MM.1S (cell line): Measurements from ENCODE around the gene FHL3.

ENCODE experiments used
- DNase-seq: peaks from one replicate; pipeline ENCODE4 v3.0.0-alpha.2; 2015
- H2AFZ ChIP-seq: fragments of 300-600 bp; sonication (generic); 2 replicates; pipeline ENCODE4 v1.6.0; 2016; ENCODE audit warnings: antibody characterized with exemption, low read length
- H3F3A ChIP-seq: fragments of 300-600 bp; sonication (generic); 2 replicates; pipeline ENCODE4 v1.6.1; 2016; ENCODE audit warnings: mild to moderate bottlenecking, antibody characterized with exemption, low read length, moderate library complexity, mixed read lengths; ENCODE audit not compliant: insufficient read depth
- H3K27ac ChIP-seq: fragments of 300-600 bp; sonication (generic); 2 replicates; pipeline ENCODE4 v1.5.1; 2016; ENCODE audit warnings: mild to moderate bottlenecking, low read length
- H3K27me3 ChIP-seq: fragments of 300-600 bp; sonication (generic); replicated peaks from 2 replicates; pipeline ENCODE4 v1.6.0; 2016; ENCODE audit warnings: low read length; ENCODE audit not compliant: insufficient read depth
- H3K36me3 ChIP-seq: fragments of 300-600 bp; sonication (generic); replicated peaks from 2 replicates; pipeline ENCODE4 v1.6.1; 2016; ENCODE audit warnings: mild to moderate bottlenecking, low read length, mixed read lengths; ENCODE audit not compliant: insufficient read depth
- H3K4me1 ChIP-seq: fragments of 300-600 bp; sonication (generic); 2 replicates; pipeline ENCODE4 v1.6.1; 2016; ENCODE audit warnings: low read length, mixed read lengths
- H3K4me2 ChIP-seq: fragments of 300-600 bp; sonication (generic); 2 replicates; pipeline ENCODE4 v1.6.0; 2016; ENCODE audit warnings: low read depth, low read length
- H3K4me3 ChIP-seq: fragments of 300-600 bp; sonication (generic); 2 replicates; pipeline ENCODE4 v1.5.1; 2016; ENCODE audit warnings: low read length, mixed read lengths
- H3K79me2 ChIP-seq: fragments of 300-600 bp; sonication (generic); 2 replicates; pipeline ENCODE4 v1.6.1; 2016; ENCODE audit warnings: mixed run types, low read length, mixed read lengths
- H3K9ac ChIP-seq: fragments of 300-600 bp; sonication (generic); 2 replicates; pipeline ENCODE4 v1.6.1; 2016; ENCODE audit warnings: low read length, mixed read lengths
- H3K9me2 ChIP-seq: fragments of 300-600 bp; sonication (generic); replicated peaks from 2 replicates; pipeline ENCODE4 v1.6.1; 2016; ENCODE audit warnings: mild to moderate bottlenecking, low read length, mixed read lengths; ENCODE audit not compliant: insufficient read depth
- H3K9me3 ChIP-seq: fragments of 300-600 bp; sonication (generic); replicated peaks from 2 replicates; pipeline ENCODE4 v1.6.1; 2016; ENCODE audit warnings: mild to moderate bottlenecking, low read length, mixed read lengths; ENCODE audit not compliant: insufficient read depth
- H4K20me1 ChIP-seq: fragments of 300-600 bp; sonication (generic); 2 replicates; pipeline ENCODE4 v1.6.1; 2016; ENCODE audit warnings: mild to moderate bottlenecking, low read length, moderate library complexity, mixed read lengths; ENCODE audit not compliant: insufficient read depth
- EZH2 ChIP-seq: fragments of 300-600 bp; sonication (generic); optimal IDR thresholded peaks from 2 replicates; pipeline ENCODE3; 2017; ENCODE audit warnings: low read depth, mild to moderate bottlenecking, antibody characterized with exemption, low read length, mixed read lengths
- EZH2phosphoT487 ChIP-seq: fragments of 300-600 bp; sonication (generic); IDR thresholded peaks from 2 replicates; pipeline ENCODE4 v1.6.1; 2018; ENCODE audit warnings: antibody characterized with exemption, low read length
- TF ChIP-seq, protein P1 (sequence below): fragments of 300-600 bp; sonication (generic); IDR thresholded peaks from 2 replicates; pipeline ENCODE4 v1.5.1; 2016; ENCODE audit warnings: antibody characterized with exemption, low read length, mixed read lengths

FHL3 gene

DNA sequence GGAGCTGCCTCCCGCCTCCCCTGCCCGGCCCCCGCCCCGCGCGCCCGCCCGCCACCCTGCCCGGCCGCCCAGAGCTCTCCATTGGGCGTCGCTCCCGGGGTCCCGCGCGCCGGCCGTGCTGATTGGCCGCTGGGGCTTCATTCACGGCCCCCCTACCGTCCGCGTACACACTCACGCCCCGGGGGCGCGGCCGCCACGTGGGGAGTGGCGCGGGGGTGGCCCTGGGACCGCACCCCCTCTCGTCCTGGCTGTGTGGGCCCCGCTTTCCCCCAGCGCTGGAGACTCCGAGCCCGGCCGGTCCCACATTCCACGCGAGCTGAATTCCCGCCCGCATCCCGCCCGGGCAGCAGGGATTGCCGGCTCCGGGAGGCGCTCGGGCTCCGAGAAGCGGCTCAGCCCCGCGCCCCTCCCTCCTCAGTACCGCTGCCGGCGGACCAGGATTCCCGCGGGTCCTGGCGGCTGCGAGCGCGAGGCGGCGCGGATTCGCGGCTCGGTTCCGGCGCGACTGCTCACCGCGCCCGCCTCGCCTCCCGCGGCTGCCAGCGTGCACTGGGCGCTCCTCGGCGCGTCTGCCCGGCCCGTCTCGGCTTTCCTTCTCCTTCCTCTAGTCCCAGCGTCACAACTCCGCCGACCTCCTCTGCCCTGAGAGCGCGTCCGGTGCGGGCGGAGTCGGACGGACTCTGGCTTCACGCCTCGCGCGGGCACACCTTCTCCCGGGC, 41.7 kb upstream of the FHL3 start:
- Histone ChIP-seq H3K27ac (no peak overlapping the region), H3K79me2 (no peaks in the 10 kb centered on the region), H3K9me3 (no peaks in the 10 kb centered on the region), H3K4me1 (no peaks in the 10 kb centered on the region), H4K20me1 (no peaks in the 10 kb centered on the region), H3K36me3 (no peaks in the 10 kb centered on the region), H3K4me3 (peak overlapping the region; percentile 72), H3F3A (no peaks in the 10 kb centered on the region), H3K9ac (no peak overlapping the region), H3K4me2 (peak overlapping the region; percentile 92), H2AFZ (peak overlapping the region; percentile 81), H3K27me3 (peaks cover 38% of the 10 kb centered on the region), H3K9me2 (no peaks in the 10 kb centered on the region)
- TF ChIP-seq EZH2 (no peak), EZH2phosphoT487 (no peak)
- TF ChIP-seq, protein P1, sequence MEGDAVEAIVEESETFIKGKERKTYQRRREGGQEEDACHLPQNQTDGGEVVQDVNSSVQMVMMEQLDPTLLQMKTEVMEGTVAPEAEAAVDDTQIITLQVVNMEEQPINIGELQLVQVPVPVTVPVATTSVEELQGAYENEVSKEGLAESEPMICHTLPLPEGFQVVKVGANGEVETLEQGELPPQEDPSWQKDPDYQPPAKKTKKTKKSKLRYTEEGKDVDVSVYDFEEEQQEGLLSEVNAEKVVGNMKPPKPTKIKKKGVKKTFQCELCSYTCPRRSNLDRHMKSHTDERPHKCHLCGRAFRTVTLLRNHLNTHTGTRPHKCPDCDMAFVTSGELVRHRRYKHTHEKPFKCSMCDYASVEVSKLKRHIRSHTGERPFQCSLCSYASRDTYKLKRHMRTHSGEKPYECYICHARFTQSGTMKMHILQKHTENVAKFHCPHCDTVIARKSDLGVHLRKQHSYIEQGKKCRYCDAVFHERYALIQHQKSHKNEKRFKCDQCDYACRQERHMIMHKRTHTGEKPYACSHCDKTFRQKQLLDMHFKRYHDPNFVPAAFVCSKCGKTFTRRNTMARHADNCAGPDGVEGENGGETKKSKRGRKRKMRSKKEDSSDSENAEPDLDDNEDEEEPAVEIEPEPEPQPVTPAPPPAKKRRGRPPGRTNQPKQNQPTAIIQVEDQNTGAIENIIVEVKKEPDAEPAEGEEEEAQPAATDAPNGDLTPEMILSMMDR: no peak
- DNase-seq: peak; percentile 88

DNA sequence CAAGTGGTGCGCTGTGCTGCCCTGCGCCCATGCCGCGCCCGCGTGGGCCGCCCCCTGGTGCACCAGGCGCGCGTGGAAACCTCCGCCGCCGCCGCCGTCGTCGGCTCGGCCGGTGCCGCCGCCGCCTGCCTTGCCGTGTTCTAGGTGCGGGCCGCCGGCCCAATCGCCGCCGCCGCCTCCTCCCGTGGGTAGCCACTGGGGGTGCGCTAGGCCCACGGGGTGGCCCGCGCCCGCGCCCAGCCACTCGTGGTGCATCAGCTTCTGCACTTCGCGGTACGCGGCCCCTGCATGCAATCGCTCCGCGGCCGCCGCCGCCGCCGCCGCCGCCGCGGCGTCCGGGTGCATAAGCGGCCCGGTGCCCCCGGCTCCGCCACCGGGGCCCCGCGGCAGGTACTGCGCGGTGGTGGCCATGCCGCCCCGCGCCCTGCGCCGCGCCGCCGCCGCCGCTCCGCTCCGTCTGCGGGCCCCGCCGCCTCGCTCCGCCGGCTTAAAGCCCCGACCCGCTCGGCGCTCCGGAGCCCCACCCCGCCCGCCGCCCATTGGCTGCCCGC, 41.1 kb upstream of the FHL3 start, which contains the start of gene POU3F1:
Gene POU3F1, minus strand, starts transcription at position 461 of the 551 bp plus-strand sequence. Its CDS starts 50 bp downstream, at position 411.
- Histone ChIP-seq H4K20me1 (no peaks in the 10 kb centered on the region), H2AFZ (peak within 1 kb of the TSS; percentile 81), H3K4me2 (peak within 1 kb of the TSS; percentile 92)

DNA sequence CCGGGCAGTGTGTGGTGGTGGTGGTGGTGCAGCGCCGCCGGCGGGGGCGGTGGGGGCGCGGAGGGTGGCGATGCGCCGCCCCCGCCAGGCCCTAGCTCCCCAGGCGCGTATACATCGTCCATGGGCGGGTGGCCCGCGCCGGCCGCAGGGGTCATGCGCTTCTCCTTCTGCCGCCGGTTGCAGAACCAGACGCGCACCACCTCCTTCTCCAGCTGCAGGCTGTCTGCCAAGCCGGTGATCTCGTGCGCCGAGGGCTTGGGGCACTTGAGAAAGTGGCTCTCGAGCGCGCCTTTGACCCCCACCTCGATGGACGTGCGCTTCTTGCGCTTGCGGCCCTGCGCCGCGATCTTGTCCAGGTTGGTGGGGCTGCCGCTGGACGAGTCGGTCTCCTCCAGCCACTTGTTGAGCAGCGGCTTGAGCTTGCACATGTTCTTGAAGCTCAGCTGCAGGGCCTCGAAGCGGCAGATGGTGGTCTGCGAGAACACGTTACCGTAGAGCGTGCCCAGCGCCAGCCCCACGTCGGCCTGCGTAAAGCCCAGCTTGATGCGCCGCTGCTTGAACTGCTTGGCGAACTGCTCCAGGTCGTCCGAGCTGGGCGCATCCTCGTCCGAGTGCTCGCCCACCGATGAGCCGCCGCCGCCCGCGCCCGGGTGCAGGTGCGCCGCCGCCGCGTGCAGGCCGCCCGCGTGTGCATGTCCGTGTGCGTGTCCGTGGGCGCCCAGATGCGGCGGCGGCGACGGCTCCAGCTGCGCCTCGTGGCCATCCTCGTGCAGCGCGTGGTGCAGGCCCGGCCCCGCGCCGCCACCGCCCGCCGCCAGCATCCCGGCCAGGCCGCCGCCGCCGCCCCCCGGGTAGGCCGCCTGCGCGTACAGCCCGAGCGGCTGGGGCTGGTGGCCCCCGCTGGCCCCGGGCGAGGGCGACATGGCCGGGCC, 40.4 kb upstream of the FHL3 start:
- Histone ChIP-seq H3K9ac (no peak overlapping the region), H4K20me1 (no peaks in the 10 kb centered on the region), H3K4me1 (no peaks in the 10 kb centered on the region), H3F3A (no peaks in the 10 kb centered on the region), H3K4me2 (peak overlapping the region; percentile 62), H3K36me3 (no peaks in the 10 kb centered on the region), H2AFZ (no peak overlapping the region), H3K9me2 (no peaks in the 10 kb centered on the region), H3K79me2 (no peaks in the 10 kb centered on the region), H3K27ac (no peak overlapping the region), H3K4me3 (0 out of 2 replicates have a peak overlapping the region, but pooled peaks have one; percentile 23), H3K9me3 (no peaks in the 10 kb centered on the region), H3K27me3 (peaks cover 38% of the 10 kb centered on the region)
- no peak for DNase-seq
- TF ChIP-seq, protein P1: no peak
- TF ChIP-seq EZH2phosphoT487 (no peak), EZH2 (peak; percentile 75)

More for the DNA sequence above, 41.1 kb upstream of the FHL3 start, which contains the start of gene POU3F1:
- TF ChIP-seq, protein P1: no peak
- no peak for TF ChIP-seq EZH2
- no peak for TF ChIP-seq EZH2phosphoT487
- H3K4me1 ChIP-seq: no peaks in the 10 kb centered on the region
- H3K27me3 ChIP-seq: peaks cover 38% of the 10 kb centered on the region
- H3K9me2 ChIP-seq: no peaks in the 10 kb centered on the region
- no peaks in the 10 kb centered on the region for H3K79me2 ChIP-seq
- H3K36me3 ChIP-seq: no peaks in the 10 kb centered on the region
- H3K9ac ChIP-seq: no peak within 1 kb of the TSS
- H3K27ac ChIP-seq: no peak within 1 kb of the TSS
- no peaks in the 10 kb centered on the region for H3K9me3 ChIP-seq
- H3K4me3 ChIP-seq: peak within 1 kb of the TSS; percentile 72
- H3F3A ChIP-seq: no peaks in the 10 kb centered on the region
- DNase-seq: no peak
